Activated CD8-positive, alpha-beta memory T cell treated with anti-CD3 and anti-CD28 coated beads, Interleukin-2, amount 50 U/mL, for 48 hours (primary cell): Measurements from ENCODE around the gene PPP2R5D.

Experiments used
- DNase-seq: peaks from one replicate; pipeline ENCODE4 v3.0.0-alpha.2; 2020

Gene PPP2R5D

GRCh38 chr6:42963855-42964605 lies 20.3 kb upstream of the PPP2R5D start:
- no peak for DNase-seq

GRCh38 chr6:42966571-42966970 lies 17.8 kb upstream of the PPP2R5D start:
- DNase-seq: no peak

DNA sequence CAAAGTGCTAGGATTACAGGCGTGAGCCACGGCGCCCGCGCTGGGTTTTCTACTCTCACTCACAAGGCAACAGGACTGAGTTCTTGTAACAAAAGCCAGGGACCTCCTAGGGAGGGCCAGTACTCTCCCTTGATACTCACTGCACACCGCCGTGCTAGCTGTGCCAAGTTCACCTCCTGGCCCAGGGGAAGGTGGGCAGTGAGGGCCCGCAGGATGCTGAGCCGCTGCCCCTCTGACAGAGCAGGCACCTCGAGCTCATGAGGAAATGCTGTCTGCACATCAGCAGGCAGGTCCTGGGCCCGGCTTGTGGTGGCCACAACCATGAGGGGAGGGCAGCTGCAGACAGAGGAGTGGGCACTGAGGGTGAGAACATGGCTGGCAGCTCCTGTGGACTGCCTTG lies 17.1 kb upstream of the PPP2R5D start:
- no peak for DNase-seq

DNA sequence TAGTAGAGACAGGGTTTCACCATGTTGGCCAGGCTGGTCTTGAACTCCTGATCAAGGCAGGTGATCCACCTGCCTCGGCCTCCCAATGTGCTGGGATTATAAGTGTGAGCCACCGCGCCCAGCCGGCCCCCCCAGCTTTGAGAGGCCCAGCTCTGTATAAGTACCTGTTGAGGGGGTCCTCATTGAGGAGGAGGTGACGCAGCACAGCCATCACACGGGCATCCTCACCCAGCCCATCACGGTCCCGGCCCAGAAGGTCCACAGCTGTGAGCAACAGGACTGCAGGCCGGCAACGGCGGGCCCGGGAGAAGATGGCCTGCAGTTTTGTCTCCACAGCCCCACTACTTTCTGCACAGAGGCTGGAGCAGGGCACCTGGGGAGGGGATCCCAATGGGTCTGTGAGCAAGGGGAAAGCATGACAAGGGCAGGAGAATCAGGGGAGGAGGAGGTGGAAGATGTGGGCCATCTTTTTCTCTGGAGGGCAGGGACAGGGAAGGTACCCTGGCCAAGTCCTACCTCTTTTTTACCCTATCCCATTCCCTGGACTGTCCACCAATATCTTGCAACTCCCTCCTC lies 16.2 kb upstream of the PPP2R5D start:
- no peak for DNase-seq

DNA sequence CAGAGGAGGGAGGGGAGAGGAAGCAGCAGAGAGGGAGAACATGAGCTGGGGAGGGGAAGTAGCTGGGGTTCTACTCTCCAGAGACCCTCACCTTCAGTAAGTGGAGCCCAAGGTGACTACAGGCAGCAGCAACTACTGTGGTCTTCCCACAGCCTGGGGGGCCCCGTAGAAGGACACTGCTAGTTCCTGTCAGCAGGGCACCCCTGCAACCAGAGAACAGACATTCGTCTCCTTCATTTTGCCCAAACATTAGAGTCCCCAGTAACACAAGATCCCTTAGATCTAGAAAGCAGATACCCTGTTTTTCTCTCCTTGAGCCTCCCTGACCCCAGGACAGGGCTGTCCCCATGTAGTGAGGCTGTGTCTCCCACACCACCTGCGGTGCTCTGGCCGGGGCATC lies 15.6 kb upstream of the PPP2R5D start:
- DNase-seq: no peak

DNA sequence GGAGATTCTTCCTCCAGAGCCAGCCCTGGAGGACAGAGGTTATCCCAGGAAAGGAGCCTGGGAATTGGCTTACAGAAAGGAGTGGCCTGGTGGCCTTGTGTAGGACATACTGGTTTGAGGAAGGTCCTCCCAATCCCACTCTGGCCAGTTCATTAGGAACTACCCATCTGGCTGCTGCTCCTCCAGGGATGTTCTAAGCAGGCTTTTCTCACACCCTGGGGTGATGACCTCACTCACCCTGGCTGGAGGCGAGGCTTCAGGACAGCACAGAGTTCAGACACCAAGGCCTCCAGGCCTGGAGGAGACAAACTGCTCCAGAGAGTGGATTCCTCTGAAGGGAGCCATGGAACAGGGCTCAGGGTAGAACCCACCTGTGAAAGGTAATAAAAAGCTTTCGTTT lies 14.9 kb upstream of the PPP2R5D start:
- no peak for DNase-seq

- no peak for DNase-seq
Measured at GRCh38 chr6:42969934-42970333, 14.4 kb upstream of the PPP2R5D start.

GRCh38 chr6:42970871-42971612 lies 13.3 kb upstream of the PPP2R5D start:
- no peak for DNase-seq

GRCh38 chr6:42971746-42972327 lies 12.5 kb upstream of the PPP2R5D start:
- DNase-seq: no peak

GRCh38 chr6:42973926-42974325 lies 10.4 kb upstream of the PPP2R5D start:
- no peak for DNase-seq

DNA sequence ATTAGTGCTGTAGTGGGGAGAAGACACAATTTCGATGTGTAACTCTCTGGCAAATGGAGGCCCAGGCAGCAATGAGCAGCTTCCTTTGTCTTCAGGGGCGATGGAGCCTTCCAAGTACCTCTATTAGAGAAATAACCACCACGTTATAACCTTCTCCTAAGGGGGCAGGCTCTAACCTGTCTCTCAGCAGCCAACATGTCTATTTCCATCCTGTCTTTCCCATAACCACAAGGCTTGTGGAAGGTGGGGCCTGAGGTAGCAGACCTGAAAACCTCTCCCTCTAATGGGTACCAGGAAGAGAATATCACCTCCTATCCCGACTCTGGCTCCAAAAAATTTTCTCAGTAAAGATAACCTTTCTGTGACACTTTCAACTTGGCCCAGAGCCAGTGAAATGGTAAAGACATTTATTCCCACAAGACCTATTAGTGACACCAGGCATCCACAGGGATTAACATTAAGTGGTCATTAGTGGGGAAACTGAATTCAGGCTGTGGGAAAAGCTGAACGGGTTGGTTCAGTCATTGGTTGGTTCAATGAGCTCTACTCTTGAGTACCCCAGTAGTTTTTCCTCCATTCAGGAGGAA lies 9.4 kb upstream of the PPP2R5D start:
- no peak for DNase-seq

GRCh38 chr6:42978487-42978838 lies 5.9 kb upstream of the PPP2R5D start:
- peak; percentile 66 for DNase-seq

DNA sequence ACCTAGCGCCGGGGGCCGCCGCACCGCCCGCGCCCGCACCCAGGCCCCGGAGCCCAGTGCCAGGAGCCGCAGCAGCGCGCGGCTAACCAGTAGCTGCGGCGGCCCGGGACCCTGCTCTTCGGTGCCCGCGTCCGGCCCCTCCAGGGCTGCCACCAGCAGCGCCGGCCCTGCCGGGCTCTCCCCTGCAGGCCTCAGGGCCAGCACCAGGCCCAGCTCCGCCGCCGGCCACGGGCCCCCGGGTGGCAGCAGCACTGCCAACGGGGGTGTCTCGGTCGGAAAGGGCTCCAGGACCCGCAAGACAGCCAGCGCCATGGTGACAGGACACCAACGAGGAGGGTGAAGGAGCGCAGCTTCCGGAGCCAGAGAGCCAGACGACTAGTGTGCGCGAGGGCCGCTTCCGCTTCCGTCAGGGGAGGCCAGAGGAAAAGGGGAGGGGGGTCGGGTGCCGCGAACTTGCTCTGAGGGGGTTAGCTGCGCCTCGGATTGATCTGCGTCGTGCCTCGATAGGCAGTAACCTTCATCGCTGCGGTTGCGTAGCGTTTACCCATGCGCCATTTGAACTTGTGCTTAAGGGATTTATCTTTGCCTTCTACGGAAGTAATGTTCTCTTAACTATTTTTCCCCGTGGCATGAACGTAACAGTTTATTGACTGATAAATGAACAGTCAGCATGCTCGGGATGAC lies 5.4 kb upstream of the PPP2R5D start, which contains the start of gene PEX6:
Gene PEX6 (minus strand): TSS at position 343 of the 684 bp plus-strand sequence. CDS start 31 bp downstream, at position 312.
- DNase-seq: peak; percentile 92

DNA sequence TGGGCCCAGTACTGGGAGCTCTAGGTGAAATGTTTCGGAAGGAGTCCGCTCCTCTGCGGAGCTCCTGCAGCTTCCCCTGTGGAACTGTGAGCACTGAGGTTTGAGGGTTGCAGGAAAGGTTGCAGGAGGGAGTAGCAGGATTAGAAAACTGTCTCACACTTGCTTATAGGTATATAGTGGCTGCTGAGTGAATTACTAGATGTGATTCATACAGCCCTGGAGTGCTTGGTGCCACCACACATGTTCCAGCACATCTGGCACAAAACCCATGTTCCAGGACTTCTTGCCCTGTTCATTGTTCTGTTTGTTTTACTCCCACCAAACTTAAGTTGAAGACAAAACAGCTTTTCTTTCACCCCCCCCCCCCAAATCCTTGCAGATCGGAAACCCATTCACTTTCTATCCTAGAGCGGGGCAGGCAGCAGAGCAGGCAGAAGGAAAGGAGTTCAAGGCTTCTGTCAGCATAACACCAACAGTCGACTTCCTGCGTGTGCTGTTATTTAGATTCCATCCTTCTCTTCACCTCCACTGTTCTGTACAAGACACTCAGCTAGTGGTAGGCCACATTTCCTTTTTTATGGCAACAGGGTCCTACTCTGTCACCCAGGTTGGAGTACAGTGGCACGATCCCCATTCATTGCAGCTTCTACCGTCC lies 4.7 kb upstream of the PPP2R5D start:
- no peak for DNase-seq

- DNase-seq: no peak
Measured at GRCh38 chr6:42981836-42982235, 2.5 kb upstream of the PPP2R5D start.

- DNase-seq: no peak
Measured at GRCh38 chr6:42984924-42985475, 630 bp downstream of the PPP2R5D start.

GRCh38 chr6:42987533-42988451 lies 3.4 kb downstream of the PPP2R5D start:
- DNase-seq: no peak

DNA sequence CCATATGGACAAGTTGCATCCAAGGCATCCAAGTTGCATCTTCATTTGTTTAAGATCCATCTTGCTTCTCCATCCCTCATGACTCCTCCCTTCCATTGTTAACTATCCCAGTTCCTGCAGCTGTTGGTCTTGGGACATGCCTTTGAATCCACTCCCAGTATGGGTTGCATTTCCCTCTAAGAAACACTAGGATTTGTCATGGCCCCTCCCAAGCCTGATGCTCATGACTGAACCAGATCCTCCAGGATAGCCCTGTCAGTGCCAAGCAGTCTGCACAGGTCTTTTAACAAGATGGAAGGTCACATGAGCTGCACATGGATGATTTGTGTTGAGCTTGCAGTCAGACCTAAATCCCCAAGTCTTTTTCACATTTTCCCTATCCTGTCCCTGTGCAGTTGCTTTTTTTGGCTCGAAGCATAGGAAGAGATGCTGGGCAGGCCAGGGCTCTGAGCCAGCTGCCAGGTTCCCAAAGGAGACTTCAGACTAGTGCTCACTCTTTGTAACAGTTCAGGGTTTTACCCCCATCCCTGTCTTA lies 4.2 kb downstream of the PPP2R5D start:
- DNase-seq: no peak

DNA sequence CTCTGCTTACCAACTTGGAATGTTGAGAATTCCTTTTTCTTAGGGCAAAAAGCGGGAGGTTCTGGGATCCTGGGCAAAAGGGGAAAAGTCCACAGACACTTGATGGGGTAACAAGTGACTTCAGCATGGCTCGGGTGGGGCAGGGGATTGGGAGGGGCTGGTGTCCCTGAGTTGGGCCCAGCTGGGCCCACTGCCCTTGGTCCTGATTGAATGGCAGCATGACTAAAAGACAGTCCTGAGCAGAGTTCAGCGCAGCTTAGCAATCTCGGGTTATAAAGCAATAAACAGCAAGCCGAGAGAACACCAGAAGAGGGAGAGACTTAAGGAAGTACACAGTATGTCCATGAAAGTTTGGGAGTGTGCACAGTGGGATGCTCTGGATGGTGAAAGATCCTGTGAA lies 5.6 kb downstream of the PPP2R5D start:
- no peak for DNase-seq

- no peak for DNase-seq
Measured at GRCh38 chr6:42993445-42993844, 9.1 kb downstream of the PPP2R5D start.
